ENCODE data around the gene TNC.

Gene TNC

DNA sequence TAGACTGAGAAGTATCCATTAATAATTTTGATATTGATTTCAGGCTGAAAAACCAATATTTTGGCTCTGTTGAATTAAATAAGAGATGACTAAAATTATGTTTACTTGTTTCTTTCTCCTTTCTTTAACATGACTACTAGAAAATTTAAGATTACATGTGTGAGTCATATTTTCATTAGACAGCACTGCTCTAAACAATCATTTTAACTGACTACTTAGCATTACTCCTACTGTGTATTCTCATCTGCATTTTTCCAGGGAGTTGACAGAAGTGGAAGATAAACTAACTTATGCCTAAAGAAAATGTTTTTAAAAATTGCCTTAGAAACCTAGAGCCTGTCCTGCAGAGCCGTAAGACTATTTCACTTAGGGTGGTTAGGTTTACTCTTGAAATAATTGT lies 29.1 kb downstream of the TNC start:
- TF ChIP-seq, protein P1, sequence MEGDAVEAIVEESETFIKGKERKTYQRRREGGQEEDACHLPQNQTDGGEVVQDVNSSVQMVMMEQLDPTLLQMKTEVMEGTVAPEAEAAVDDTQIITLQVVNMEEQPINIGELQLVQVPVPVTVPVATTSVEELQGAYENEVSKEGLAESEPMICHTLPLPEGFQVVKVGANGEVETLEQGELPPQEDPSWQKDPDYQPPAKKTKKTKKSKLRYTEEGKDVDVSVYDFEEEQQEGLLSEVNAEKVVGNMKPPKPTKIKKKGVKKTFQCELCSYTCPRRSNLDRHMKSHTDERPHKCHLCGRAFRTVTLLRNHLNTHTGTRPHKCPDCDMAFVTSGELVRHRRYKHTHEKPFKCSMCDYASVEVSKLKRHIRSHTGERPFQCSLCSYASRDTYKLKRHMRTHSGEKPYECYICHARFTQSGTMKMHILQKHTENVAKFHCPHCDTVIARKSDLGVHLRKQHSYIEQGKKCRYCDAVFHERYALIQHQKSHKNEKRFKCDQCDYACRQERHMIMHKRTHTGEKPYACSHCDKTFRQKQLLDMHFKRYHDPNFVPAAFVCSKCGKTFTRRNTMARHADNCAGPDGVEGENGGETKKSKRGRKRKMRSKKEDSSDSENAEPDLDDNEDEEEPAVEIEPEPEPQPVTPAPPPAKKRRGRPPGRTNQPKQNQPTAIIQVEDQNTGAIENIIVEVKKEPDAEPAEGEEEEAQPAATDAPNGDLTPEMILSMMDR (conservative IDR thresholded peaks at IDR 0.05; ENCODE audit: low read depth, low read length), result no peak
- H3K4me3 ChIP-seq (ENCODE audit: low read length), result no peak overlapping the region
- DNase-seq (ENCODE audit: low read depth), result no peak

DNA sequence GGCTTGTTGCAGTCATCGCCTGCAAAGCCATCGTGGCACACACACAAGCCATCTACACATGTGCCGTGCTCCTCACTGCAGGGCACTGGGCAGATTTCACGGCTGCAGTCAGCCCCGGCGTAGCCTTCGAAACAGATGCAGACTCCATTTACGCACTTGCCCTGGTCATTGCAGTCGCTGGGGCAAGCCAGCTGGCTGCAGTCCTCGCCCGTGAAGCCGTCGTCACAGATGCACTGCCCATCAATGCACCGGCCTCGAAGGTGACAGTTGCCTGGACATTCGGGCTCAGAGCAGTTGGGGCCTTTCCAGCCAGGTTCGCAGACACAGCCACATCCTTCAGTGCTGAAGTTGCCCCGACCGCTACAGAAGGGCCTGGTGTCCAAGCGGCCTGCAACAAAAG lies 31.1 kb downstream of the TNC start:
- no peak overlapping the region for H3K4me3 ChIP-seq (ENCODE audit: low read length)
- TF ChIP-seq, protein P1 (conservative IDR thresholded peaks at IDR 0.05; ENCODE audit: low read depth, low read length), result no peak
- no peak for DNase-seq (ENCODE audit: low read depth)

DNA sequence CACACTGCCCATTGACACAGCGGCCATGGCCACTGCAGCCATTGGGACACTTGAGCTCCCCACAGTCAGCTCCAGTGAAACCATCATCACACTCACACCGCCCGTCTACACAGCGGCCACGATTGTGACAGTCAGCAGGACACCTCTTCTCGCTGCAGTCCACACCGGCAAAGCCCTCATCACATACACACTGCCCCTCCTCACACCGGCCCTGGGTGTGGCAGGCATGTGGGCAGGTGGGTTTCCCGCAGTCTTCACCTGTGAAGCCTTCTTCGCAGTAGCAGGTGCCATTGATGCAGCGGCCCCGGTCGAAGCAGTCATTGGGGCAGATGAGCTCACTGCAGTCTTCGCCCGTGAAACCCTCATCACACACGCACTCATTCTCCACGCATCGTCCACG lies 31.5 kb downstream of the TNC start:
- H3K4me3 ChIP-seq (ENCODE audit: low read length), result no peak overlapping the region
- TF ChIP-seq, protein P1 (conservative IDR thresholded peaks at IDR 0.05; ENCODE audit: low read depth, low read length), result no peak
- no peak for DNase-seq (ENCODE audit: low read depth)

DNA sequence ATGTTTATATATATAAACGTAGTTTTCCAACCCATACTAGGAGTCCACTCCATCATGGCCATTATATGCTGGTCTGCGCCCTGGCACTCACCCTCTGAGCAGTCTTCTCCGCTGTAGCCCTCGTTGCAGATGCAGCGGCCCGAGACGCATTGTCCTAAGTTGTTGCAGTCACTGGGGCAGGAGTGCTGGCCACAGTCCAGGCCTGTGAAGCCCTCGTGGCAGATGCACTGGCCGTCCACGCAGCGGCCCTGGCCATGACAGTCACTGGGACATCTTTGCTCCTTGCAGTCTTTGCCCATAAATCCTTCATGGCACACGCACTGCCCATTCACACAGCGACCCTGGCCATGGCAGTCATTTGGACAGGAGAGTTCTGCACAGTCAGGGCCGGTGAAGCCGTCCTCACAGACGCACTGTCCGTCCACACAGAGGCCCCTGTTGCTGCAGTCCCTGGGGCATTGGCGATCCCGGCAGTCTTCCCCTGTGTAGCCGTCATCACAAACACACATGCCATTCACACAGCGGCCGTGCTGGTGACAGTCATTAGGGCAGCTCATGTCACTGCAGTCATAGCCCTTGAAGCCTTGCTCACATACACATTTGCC lies 32.1 kb downstream of the TNC start:
- H3K4me3 ChIP-seq (ENCODE audit: low read length), result no peak overlapping the region
- DNase-seq (ENCODE audit: low read depth), result no peak
- TF ChIP-seq, protein P1 (conservative IDR thresholded peaks at IDR 0.05; ENCODE audit: low read depth, low read length), result no peak

DNA sequence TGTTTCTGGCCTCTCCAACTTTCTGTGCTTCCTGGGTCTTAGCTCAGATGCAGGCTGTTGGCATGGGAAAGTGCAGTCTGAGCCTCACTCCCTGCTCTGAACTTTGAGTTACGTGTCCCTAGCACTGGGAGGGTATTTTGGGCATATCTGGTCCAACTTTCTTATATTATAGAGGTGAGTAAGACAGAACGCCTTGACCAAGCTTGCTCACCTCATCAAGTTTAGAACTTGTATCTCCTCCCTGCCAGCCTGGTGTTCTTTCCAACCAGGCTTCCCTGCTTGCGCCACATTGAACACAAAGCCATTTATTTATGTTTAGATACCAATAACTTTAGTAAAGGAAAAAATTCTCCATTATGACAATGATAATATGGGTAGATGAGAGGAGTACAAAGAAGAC lies 33.2 kb downstream of the TNC start:
- TF ChIP-seq, protein P1 (conservative IDR thresholded peaks at IDR 0.05; ENCODE audit: low read depth, low read length), result no peak
- DNase-seq (ENCODE audit: low read depth), result no peak
- no peak overlapping the region for H3K4me3 ChIP-seq (ENCODE audit: low read length)

DNA sequence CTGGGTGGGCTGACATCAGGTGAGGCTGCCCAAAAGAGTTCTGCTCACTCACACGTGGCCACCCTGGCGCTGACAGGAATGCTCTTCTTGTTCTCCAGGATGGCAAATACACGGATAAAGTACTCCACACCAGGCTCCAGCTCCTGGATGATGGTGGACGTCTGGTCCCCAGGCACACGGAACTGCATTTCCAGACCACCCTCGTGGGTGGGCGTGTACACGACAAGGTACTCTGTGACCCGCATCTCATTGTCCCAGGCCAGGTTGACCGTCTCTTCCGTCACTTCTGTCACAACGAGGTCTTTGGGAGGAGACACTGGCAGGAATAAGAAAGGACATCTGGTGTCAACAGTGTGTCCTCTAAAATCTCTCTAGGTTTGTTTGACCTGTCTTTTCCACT lies 33.8 kb downstream of the TNC start:
- TF ChIP-seq, protein P1 (conservative IDR thresholded peaks at IDR 0.05; ENCODE audit: low read depth, low read length), result no peak
- DNase-seq (ENCODE audit: low read depth), result no peak
- H3K4me3 ChIP-seq (ENCODE audit: low read length), result no peak overlapping the region

DNA sequence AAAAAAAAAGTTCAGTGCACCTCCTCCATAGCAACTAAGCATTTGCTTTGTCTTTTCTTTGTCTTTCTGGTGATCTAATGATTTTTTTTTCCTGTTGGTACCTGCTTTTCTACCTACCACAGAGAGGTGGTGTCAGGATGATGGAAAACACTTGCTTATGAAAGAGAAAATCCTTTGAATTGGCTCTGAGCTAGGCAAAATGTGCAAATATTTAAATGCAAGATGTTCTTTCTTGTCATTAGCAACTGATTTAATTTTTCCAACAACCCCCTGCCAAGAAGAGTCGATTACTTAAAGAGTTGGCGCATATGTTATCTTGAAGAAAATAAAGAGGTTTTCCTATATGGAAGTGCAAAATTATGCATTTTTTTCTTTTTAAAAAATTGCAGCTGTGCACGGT lies 37.7 kb downstream of the TNC start:
- TF ChIP-seq, protein P1 (conservative IDR thresholded peaks at IDR 0.05; ENCODE audit: low read depth, low read length), result no peak
- H3K4me3 ChIP-seq (ENCODE audit: low read length), result no peak overlapping the region

More for the DNA sequence above, 37.7 kb downstream of the TNC start:
- no peak for DNase-seq (ENCODE audit: low read depth)

Data from retinal pigment epithelial cell (primary cell).